GM12801 (cell line): ENCODE measurements around the gene PRKN.

Source experiments
- TF ChIP-seq, protein P1 (sequence below): IDR thresholded peaks from one replicate; pipeline ENCODE4 v1.5.1; 2011; ENCODE audit warnings: control low read depth; ENCODE audit not compliant: insufficient read length; ENCODE audit errors: extremely low read depth

Gene PRKN

DNA sequence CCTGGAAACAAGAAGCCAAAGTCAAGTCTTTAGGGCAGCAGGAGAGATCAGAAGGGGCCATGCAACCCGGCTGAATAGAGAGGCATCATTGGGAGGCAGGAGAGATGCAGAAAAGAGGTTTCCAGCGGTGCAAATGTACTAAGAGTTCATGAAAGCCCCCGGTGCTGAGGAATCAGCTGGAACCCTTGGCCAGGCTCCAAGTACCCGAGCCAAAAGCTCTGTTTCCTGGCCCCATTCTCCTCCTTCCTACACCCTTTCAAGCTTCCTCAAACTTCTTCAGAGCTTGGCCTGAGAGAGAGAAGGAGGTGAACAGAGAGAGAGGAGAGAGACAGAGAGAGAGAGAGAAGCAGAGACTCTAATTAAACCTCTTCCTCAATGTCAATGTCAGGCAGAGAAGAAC is 433.5 kb downstream of the PRKN start:
- TF ChIP-seq, protein P1, sequence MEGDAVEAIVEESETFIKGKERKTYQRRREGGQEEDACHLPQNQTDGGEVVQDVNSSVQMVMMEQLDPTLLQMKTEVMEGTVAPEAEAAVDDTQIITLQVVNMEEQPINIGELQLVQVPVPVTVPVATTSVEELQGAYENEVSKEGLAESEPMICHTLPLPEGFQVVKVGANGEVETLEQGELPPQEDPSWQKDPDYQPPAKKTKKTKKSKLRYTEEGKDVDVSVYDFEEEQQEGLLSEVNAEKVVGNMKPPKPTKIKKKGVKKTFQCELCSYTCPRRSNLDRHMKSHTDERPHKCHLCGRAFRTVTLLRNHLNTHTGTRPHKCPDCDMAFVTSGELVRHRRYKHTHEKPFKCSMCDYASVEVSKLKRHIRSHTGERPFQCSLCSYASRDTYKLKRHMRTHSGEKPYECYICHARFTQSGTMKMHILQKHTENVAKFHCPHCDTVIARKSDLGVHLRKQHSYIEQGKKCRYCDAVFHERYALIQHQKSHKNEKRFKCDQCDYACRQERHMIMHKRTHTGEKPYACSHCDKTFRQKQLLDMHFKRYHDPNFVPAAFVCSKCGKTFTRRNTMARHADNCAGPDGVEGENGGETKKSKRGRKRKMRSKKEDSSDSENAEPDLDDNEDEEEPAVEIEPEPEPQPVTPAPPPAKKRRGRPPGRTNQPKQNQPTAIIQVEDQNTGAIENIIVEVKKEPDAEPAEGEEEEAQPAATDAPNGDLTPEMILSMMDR, result no peak

DNA sequence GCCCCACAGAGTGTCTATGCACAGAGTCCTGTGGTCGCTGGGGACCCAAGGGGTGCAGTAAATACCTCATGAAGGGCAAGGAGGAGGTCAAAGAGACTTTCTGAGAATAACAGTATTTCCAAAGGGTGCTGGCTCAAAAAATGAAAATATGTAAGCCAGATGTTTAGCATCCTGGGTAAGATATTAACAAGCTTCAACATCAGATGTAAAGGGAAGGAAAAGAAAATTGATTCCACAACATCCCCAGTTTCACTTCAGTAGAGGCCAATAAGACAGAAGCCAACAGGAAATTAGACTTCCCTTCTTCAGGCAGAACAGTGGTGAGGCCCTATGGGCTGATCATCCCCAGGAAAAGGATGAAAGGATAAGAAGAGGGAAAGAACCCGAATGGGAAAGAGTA is 434.7 kb downstream of the PRKN start:
- TF ChIP-seq, protein P1, result no peak

GRCh38 chr6:162290846-162291465 is 436.6 kb downstream of the PRKN start:
- TF ChIP-seq, protein P1, result no peak

DNA sequence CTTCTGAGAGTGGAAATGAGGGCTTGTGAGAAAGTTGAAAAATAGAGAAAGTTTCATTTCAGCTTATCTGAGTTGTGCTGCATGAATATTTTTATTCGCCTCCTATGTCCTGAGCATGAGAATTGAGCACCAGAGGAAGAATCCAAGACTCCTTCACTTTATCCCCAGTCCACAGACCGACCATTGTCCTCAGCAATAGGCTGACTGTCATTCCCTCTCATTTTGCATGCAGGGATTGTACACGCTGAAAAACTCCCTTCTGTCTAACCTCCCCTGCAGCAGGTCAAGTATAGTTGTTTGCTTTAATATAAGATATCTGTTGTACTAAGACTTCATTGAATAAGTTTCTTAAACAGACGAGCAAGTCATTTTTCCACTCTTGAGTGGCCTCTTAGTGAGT is 437.6 kb downstream of the PRKN start:
- TF ChIP-seq, protein P1, result no peak

GRCh38 chr6:162273986-162274385 is 453.6 kb downstream of the PRKN start:
- TF ChIP-seq, protein P1, result no peak

DNA sequence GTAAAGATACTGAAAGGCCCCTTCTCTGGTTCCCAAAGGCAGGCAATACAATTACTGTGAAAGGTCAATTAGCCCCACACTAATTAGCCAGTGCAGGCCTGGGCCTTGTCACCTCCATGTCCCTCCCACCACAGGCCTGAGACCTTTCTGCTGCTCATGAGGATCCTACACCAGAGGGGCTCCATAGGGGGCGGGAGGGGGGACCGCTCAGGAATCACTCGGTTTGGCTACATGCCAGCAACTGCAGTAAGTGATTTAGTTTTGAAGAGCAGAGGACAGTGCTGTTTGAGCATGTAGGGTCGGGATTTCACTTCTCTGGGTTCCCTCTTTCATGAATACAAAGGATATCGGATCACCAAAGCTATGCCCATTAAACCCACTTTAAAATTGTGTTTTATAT is 455.6 kb downstream of the PRKN start:
- TF ChIP-seq, protein P1, result no peak

- TF ChIP-seq, protein P1, result no peak
Measured at GRCh38 chr6:162270966-162271365, 456.6 kb downstream of the PRKN start.

DNA sequence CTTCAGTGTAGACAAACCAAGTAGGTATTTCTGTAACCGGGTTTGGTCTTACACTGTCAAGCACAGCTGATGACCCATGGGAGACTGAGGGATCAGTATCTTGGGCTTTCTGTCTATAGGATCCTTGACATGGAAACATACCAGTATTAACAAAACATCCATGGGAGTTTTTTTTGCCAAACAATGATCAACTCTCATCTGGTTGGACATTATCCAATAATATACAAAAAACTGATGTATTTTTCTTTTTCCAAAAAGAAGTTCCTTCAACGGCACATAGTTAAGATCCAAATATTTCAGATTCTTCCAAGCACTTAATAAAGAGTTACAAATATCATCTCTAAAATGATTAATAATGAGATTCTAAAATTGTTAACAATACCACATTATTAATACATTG is 459.9 kb downstream of the PRKN start:
- TF ChIP-seq, protein P1, result no peak
